AG09319 (cell line): Measurements from ENCODE around the gene NCKAP5.

Experiments used
- DNase-seq: peaks from one replicate; pipeline ENCODE4 v3.0.0-alpha.2; 2010; ENCODE audit warnings: low read depth; ENCODE audit errors: extremely low read depth
- TF ChIP-seq, protein P1 (sequence below): IDR thresholded peaks from 2 replicates; pipeline ENCODE4 v1.5.1; 2011; ENCODE audit warnings: low read depth, mild to moderate bottlenecking, inconsistent platforms, low read length, moderate library complexity

The NCKAP5 gene

DNA sequence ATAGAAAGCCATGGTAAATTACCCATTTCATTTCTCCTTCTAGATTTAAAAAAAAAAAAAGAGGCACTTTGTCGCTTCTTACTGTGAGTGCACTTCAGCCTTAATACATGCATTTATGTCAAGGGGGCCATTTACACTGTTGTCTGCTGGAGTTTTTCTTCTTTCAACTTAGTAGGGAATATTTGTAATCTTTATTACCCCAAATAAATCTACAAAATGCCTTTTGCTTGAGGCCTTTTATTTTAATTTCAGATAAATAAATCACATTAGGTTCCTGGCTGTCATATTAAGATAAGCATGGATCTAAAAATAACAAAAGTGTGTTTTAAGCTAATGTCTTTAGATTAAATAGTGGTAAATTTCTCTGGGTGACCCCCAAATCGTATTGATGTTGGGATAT lies 276.0 kb downstream of the NCKAP5 start:
- no peak for DNase-seq
- TF ChIP-seq, protein P1, sequence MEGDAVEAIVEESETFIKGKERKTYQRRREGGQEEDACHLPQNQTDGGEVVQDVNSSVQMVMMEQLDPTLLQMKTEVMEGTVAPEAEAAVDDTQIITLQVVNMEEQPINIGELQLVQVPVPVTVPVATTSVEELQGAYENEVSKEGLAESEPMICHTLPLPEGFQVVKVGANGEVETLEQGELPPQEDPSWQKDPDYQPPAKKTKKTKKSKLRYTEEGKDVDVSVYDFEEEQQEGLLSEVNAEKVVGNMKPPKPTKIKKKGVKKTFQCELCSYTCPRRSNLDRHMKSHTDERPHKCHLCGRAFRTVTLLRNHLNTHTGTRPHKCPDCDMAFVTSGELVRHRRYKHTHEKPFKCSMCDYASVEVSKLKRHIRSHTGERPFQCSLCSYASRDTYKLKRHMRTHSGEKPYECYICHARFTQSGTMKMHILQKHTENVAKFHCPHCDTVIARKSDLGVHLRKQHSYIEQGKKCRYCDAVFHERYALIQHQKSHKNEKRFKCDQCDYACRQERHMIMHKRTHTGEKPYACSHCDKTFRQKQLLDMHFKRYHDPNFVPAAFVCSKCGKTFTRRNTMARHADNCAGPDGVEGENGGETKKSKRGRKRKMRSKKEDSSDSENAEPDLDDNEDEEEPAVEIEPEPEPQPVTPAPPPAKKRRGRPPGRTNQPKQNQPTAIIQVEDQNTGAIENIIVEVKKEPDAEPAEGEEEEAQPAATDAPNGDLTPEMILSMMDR, result no peak

GRCh38 chr2:133287709-133288108 lies 280.6 kb downstream of the NCKAP5 start:
- DNase-seq, result peak; percentile 38
- TF ChIP-seq, protein P1, result no peak

- TF ChIP-seq, protein P1, result no peak; the same call in 1 of the 2 replicates
- DNase-seq, result no peak
Observed at GRCh38 chr2:133286326-133286922, 281.8 kb downstream of the NCKAP5 start.

DNA sequence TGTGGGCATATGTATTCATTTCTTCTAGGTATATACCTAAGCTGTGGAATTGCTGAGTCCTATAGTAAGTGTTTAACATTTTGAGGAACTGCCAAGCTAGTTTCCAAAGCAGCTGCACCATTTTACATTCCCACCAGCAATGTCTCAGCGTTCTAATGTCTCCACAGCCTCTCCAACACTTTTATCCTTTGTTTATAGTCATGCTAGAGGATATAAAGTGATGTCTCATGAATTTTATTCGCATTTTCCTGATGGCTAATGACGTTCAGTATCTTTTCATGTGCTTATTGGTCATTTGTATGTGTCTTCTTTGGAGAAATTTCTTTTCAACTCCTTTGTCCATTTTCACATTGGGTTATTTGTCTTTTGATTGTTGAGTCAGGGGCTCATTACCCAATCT lies 295.2 kb downstream of the NCKAP5 start:
- no peak for DNase-seq
- TF ChIP-seq, protein P1, result no peak

DNA sequence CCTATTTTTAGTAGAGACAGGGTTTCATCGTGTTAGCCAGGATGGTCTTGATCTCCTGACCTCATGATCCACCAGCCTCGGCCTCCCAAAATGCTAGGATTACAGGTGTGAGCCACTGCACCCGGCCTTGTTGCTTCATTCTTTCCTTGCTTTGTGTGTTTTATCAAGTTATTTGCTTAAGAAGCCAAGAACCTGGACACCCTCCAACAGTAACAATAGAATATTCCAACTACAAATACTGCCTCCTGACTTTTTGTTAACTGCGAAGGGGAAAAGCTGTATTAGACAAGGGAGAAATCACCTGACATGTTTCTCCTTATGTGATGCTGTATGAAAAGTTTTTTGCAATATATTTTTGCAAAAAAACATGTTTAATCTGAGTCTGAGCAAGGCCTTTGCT lies 297.2 kb downstream of the NCKAP5 start:
- TF ChIP-seq, protein P1, result no peak
- DNase-seq, result no peak

DNA sequence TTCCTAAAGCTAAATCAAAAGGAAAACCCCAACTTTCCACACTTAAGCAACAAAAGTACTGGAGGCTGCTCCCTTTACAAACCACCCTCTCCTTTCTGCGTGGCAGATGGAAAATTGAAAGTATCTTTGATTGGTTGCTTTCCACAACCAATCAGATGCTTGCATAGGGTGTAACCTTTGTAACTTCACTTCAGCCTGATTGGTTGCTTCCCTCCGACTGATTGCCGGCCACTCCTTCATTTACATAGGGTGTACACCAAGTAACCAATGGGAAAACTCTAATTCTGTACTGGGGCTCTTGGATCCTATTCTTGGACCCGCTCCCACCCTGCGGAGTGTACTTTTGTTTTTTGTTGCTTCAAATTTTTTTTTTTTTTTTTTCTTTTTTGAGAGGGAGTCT lies 297.7 kb downstream of the NCKAP5 start:
- DNase-seq, result no peak
- TF ChIP-seq, protein P1, result no peak

DNA sequence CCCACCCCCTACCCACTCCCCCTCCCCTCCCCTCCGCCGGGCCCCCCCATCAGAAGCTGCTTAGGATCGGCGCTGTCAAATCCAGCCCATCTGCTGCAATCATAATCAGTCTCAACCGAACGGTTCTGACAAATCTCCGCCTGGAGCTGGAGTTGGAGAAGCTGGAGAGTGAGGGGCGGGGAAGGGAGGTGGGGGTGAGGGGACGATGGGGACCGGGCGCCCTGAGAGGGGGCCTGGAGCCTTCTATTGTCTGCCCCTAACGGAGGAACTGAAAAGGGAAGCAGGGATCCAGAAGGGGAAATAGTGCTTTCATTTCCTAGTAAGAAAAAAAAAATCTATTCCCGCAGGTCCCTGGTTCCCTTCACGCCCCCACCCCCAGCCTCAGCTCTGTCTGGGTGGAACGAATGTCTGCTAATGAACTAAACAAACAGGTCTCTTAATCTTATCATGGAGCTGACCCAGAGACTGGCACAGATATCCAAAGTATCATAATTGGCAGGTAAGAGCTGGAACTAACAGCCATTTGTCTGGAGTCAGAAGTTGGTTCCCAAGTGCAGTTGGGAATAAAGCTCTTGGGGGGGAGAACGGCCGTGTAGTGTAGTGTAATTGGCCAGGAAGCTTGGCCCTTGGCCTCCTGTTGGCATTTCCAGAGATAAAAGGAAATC lies 301.2 kb downstream of the NCKAP5 start:
- DNase-seq, result no peak
- TF ChIP-seq, protein P1, result no peak
